BJ (cell line): ENCODE data around the gene LRMDA. TPM values are rescaled to one million over a fixed set of nuclear protein-coding genes. Genes with fewer than 3 reads are reported as not detected.

Source experiments
- CTCF ChIA-PET: fragments of 350-600 bp; formaldehyde crosslinking; extraction: SDS; loops from one replicate; lab custom pipeline; 2021; ENCODE audit warnings: antibody characterized with exemption, inconsistent platforms; lab: Yijun Ruan, JAX
- POLR2A ChIA-PET: fragments of 300-600 bp; sonication (Branson Sonifier 250); formaldehyde crosslinking; extraction: SDS; loops from one replicate; lab custom pipeline; 2021; ENCODE audit warnings: antibody characterized with exemption; lab: Charles Lee
- DNase-seq: peaks from one replicate; pipeline ENCODE4 v3.0.0-alpha.2; 2011; ENCODE audit warnings: low read depth
- H3K27me3 ChIP-seq: 2 replicates; pipeline ENCODE4 v1.6.0; 2011; ENCODE audit warnings: low read length; ENCODE audit not compliant: control insufficient read depth, insufficient read depth
- H3K36me3 ChIP-seq: 2 replicates; pipeline ENCODE4 v1.5.1; 2011; ENCODE audit warnings: low read length; ENCODE audit not compliant: control insufficient read depth, insufficient read depth
- H3K4me3 ChIP-seq: 2 replicates; pipeline ENCODE4 v1.5.1; 2011; ENCODE audit warnings: low read depth, mild to moderate bottlenecking, control low read depth, low read length
- polyA plus RNA-seq: library from polyadenylated mRNA; depleted of rRNA; stranded (reverse); fragments of >200 nt; gene quantifications from 2 replicates; pipeline ENCODE4 v1.2.3, GENCODE V29; 2011
- TF ChIP-seq, protein P1 (sequence below): IDR thresholded peaks from 2 replicates; pipeline ENCODE4 v1.5.1; 2011; ENCODE audit warnings: low read depth, mild to moderate bottlenecking, control low read depth, inconsistent platforms, low read length, moderate library complexity; ENCODE audit not compliant: insufficient read depth

The LRMDA gene
- polyA plus RNA-seq, 1 experiment = not detected

DNA sequence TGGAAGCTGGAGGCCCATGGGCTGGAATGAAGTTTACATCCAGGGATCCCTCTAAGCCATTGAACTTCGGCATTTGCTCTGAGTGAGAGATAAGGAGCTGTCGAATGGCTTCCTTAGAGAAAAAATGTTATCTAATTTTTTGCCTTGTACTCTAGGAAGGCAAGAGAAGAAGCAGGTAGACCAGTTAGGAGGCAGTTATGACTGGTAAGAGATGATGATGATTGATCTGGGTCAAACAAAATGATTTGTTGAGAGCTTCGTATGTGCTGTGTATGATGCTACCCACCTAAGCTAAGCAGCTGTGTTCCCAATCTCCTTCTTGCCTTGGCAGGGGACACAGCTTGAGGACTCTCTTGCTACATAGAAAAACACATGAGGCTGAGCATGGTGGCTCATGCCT, 370.2 kb downstream of the LRMDA start:
- H3K4me3 ChIP-seq = no peak overlapping the region
- ChIA-PET POLR2A (no interaction called here), CTCF (interaction anchor here (1.3 kb wide), 1 partner anchor 11 kb away, joined by 4 read pairs; no protein-coding TSS in a partner anchor)
- no peaks in the 10 kb centered on the region for H3K36me3 ChIP-seq
- no peaks in the 10 kb centered on the region for H3K27me3 ChIP-seq
- no peak for DNase-seq
- TF ChIP-seq, protein P1, sequence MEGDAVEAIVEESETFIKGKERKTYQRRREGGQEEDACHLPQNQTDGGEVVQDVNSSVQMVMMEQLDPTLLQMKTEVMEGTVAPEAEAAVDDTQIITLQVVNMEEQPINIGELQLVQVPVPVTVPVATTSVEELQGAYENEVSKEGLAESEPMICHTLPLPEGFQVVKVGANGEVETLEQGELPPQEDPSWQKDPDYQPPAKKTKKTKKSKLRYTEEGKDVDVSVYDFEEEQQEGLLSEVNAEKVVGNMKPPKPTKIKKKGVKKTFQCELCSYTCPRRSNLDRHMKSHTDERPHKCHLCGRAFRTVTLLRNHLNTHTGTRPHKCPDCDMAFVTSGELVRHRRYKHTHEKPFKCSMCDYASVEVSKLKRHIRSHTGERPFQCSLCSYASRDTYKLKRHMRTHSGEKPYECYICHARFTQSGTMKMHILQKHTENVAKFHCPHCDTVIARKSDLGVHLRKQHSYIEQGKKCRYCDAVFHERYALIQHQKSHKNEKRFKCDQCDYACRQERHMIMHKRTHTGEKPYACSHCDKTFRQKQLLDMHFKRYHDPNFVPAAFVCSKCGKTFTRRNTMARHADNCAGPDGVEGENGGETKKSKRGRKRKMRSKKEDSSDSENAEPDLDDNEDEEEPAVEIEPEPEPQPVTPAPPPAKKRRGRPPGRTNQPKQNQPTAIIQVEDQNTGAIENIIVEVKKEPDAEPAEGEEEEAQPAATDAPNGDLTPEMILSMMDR = no peak

DNA sequence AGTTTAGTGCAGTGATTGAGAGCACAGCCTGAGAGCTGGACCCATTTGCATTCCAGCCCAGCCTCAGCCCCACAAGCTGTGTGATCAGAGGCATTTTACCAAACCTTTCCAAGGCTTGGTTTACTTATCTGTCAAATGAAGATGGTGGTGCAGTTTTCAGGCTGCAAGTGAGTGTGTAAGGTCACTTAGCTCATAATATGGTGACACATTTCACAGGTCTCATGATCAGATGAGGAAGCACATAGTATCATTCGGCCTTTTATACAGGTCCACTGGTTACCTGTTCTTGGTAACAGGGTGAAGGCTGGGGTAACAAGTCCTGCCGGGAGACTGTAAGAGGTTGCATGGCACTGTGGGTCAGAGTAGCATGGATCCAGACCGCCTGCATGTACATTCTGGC, 371.7 kb downstream of the LRMDA start:
- TF ChIP-seq, protein P1 = no peak
- ChIA-PET POLR2A (no interaction called here), CTCF (interaction anchor here (1.2 kb wide), 1 partner anchor 24 kb away, joined by 3 read pairs; no protein-coding TSS in a partner anchor)
- no peak overlapping the region for H3K4me3 ChIP-seq
- no peak for DNase-seq
- 0 out of 2 replicates have a peak, but pooled peaks cover 2% of the 10 kb centered on the region for H3K27me3 ChIP-seq
- no peaks in the 10 kb centered on the region for H3K36me3 ChIP-seq

GRCh38 chr10:75803816-75804552, 372.6 kb downstream of the LRMDA start:
- ChIA-PET CTCF (no interaction called here), POLR2A (no interaction called here)
- TF ChIP-seq, protein P1 = no peak
- Histone ChIP-seq H3K27me3 (0 out of 2 replicates have a peak, but pooled peaks cover 2% of the 10 kb centered on the region), H3K36me3 (no peaks in the 10 kb centered on the region), H3K4me3 (no peak overlapping the region)
- no peak for DNase-seq

GRCh38 chr10:75806186-75806585, 374.8 kb downstream of the LRMDA start:
- CTCF ChIA-PET = no interaction called here
- no peak for DNase-seq
- TF ChIP-seq, protein P1 = no peak

GRCh38 chr10:75807456-75807855, 376.0 kb downstream of the LRMDA start:
- ChIA-PET CTCF (no interaction called here), POLR2A (no interaction called here)
- no peaks in the 10 kb centered on the region for H3K36me3 ChIP-seq
- DNase-seq = no peak
- no peak overlapping the region for H3K4me3 ChIP-seq
- 0 out of 2 replicates have a peak, but pooled peaks cover 2% of the 10 kb centered on the region for H3K27me3 ChIP-seq
- TF ChIP-seq, protein P1 = no peak

More at GRCh38 chr10:75806186-75806585, 374.8 kb downstream of the LRMDA start:
- H3K27me3 ChIP-seq = 0 out of 2 replicates have a peak, but pooled peaks cover 2% of the 10 kb centered on the region
- POLR2A ChIA-PET = no interaction called here
- no peaks in the 10 kb centered on the region for H3K36me3 ChIP-seq
- no peak overlapping the region for H3K4me3 ChIP-seq
